Measurements from ENCODE around the gene KIAA0232.

Gene KIAA0232

DNA sequence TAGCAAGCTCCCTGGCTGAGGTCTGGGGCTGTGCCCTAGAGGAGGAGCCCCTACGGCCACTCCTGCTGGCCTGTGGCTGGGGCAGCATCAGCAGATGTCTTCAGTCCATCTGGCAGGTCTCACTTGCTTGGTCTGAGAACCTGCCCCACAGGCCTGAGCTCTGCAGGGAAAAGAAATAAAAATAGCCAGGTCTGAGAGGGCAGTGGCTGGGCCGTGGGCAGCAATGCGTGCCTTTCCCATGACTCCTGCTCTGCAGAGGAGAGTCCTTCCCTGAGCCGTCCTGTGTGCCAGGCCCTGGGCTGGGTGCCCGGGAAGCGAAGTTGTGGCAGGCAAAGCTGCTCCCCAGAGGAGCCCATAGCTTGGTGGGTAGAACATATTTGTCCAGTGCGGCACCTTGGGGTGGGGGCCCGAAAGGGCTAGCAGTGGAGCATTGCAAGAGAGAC lies 11.3 kb upstream of the KIAA0232 start:
- no peak for DNase-seq (ENCODE audit: low read depth)
- no peak overlapping the region for H3K4me3 ChIP-seq (ENCODE audit: low read length)
- TF ChIP-seq, protein P1, sequence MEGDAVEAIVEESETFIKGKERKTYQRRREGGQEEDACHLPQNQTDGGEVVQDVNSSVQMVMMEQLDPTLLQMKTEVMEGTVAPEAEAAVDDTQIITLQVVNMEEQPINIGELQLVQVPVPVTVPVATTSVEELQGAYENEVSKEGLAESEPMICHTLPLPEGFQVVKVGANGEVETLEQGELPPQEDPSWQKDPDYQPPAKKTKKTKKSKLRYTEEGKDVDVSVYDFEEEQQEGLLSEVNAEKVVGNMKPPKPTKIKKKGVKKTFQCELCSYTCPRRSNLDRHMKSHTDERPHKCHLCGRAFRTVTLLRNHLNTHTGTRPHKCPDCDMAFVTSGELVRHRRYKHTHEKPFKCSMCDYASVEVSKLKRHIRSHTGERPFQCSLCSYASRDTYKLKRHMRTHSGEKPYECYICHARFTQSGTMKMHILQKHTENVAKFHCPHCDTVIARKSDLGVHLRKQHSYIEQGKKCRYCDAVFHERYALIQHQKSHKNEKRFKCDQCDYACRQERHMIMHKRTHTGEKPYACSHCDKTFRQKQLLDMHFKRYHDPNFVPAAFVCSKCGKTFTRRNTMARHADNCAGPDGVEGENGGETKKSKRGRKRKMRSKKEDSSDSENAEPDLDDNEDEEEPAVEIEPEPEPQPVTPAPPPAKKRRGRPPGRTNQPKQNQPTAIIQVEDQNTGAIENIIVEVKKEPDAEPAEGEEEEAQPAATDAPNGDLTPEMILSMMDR (IDR thresholded peaks at IDR 0.05; ENCODE audit: insufficient read depth, low read depth, low read length, missing control alignments): no peak

DNA sequence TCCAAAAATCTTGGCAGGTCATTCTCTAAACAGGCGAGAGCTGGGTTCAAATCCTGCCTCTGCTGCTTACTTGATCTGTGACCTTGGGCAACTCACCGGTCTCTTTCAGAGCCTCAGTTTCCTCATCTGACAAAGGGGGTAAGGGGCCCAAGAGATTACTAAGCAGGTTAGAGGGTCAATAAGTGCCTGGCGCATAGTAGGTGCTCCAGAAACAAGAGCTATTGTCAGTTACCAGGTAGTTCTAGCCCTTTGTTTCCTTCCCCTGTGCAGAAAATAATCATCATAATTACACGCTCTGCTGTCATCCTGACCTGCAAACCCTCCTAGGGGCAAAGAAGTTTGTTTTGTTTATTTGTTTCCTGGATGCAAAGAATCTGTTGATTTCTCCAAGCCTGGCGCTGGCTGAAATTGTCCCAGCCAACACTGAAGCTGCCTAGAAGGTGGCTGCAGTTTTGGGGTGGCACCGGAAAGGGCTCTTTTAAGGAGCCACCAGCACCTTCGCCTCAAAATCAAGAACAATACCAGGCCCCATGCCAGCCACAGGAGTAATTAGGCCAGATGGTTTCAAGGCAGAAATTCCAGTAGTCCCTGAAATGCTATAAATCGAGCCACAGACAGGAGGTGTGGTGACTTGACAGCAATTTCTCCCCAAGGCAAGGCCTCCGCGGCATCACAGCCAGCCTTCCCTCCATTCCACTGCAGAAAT lies 10.2 kb upstream of the KIAA0232 start:
- no peak overlapping the region for H3K4me3 ChIP-seq (ENCODE audit: low read length)
- DNase-seq (ENCODE audit: low read depth): peak; percentile 51
- TF ChIP-seq, protein P1 (IDR thresholded peaks at IDR 0.05; ENCODE audit: insufficient read depth, low read depth, low read length, missing control alignments): no peak

DNA sequence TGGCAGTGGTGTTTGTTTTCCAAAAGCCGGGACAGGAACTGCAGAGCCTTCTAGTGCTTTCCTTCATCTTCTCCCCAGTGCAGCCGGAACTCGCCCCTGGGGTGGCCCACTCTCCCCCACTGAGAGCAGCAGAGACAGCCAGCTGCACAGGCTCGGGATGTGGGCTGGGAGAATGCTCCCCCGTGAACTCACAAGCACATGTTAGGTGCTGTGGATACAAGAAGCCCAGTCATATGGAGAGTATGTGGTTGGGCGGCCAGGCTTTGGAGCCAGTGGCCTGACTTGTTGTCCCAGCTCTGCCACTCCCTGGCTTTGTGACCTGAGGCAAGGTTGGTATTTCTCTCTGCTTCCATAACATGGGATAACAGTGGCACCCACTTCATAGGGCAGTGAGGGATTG lies 9.4 kb upstream of the KIAA0232 start:
- H3K4me3 ChIP-seq (ENCODE audit: low read length): no peak overlapping the region
- DNase-seq (ENCODE audit: low read depth): peak; percentile 81
- TF ChIP-seq, protein P1 (IDR thresholded peaks at IDR 0.05; ENCODE audit: insufficient read depth, low read depth, low read length, missing control alignments): no peak

DNA sequence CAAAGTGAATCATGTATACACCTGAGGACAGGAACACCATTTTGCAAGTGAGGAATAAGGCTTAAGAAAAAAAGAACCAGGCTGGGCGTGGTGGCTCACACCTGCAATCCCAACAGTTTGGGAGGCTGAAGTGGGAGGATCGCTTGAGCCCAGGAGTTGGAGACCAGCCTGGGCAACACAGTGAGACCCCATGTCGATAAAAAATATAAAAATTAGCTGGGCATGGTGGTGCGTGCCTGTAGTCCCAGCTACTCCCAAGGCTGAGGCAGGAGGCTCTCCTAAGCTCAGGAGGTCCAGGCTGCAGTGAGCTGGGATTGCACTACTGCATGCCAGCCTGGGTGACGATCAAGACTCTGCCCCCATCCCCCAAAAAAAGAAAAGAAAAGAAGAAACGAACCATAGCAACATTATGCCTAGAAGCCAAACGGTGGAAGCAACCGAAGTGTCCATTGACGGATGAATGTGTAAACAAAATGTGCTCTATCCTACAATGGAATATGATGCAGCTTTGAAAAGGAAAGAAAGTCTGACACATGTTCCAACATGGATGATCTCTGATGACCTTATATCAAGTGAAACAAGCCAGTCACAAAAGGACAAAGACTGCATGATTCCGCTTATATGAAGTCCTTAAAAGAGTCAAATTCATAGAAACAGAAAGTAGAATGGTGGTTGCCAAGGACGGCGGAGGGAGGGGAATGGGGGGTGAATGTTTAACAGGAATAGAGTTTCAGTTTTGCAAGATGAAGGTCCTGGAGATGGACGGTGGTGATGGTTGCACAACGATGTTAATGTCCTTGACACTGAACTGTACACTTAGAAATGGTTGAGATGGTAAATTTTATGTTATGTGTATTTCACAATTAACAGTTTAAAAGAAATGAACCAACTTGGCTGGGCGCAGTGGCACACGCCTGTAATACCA lies 8.6 kb upstream of the KIAA0232 start:
- H3K4me3 ChIP-seq (ENCODE audit: low read length): no peak overlapping the region
- no peak for DNase-seq (ENCODE audit: low read depth)
- TF ChIP-seq, protein P1 (IDR thresholded peaks at IDR 0.05; ENCODE audit: insufficient read depth, low read depth, low read length, missing control alignments): no peak

DNA sequence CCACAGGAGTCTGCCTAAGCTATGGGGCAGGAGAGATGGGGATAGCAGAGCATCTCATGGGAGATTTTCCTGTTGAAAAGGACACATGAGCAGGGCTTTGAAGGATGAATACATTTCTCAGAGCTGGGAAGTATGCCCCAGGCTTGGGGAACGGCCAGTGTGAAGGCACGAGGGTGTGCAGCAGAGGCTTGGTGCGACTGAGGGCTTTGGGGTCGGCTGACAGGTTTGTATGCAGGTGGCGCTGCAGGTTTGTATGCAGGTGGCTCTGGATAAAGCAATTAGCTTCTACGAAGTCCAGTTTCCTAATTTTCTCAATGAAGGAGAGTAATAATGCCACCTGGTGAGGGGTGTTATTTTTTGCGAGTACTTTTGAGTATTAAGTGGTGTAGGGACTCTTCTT lies 6.8 kb upstream of the KIAA0232 start:
- DNase-seq (ENCODE audit: low read depth): no peak
- no peak overlapping the region for H3K4me3 ChIP-seq (ENCODE audit: low read length)
- TF ChIP-seq, protein P1 (IDR thresholded peaks at IDR 0.05; ENCODE audit: insufficient read depth, low read depth, low read length, missing control alignments): no peak

DNA sequence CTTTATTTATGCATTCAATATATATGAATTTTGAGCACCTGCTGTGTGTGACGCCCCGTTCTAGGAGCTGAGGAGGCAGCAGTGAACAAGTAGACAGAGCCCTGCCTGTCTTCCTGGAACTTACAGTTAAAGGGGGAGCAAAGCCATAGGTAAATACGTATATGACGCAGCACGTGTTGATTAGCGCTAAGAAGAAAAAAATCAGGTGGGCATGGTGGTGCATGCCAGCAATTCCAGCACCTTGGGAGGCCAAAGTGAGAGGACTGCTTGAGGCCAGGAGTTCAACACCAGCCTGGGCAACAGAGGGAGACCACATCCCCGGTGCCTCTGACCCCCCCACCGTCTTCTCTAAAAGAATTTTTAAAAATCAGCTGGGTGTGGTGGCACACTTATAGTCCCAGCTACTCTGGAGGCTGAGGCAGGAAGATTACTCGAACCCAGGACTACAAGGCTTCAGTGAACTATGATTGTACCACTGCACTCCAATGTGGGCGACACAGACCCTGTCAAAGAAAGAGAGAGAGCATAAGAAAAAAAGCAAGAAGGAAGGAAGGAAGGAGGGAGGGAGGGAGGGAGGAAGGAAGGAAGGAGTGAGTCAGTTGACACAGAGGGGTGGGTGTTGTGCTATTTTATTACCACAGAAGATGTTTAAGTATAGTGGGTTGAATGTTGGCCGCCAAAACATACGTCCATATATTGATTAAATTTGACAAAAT lies 5.4 kb upstream of the KIAA0232 start:
- TF ChIP-seq, protein P1 (IDR thresholded peaks at IDR 0.05; ENCODE audit: insufficient read depth, low read depth, low read length, missing control alignments): no peak
- no peak overlapping the region for H3K4me3 ChIP-seq (ENCODE audit: low read length)
- DNase-seq (ENCODE audit: low read depth): no peak

Data from epithelial cell of esophagus (primary cell).